Endothelial cell of umbilical vein (primary cell): ENCODE data around the gene PRR5L. TPM values are rescaled to one million over a fixed set of nuclear protein-coding genes. Genes with fewer than 3 reads are reported as not detected.

ENCODE experiments used
- BruUV-seq: library from RNA; stranded (reverse); fragments of 400-500 nt; replicated peaks from 2 replicates; lab custom pipeline; 2021; lab: Mats Ljungman, UMichigan
- CTCF ChIA-PET: fragments of 300-600, 350-600 bp; sonication (Branson Sonifier 250); formaldehyde crosslinking; loops from one replicate; lab custom pipeline; 2021; ENCODE audit warnings: antibody characterized with exemption, inconsistent platforms; lab: Charles Lee
- POLR2A ChIA-PET: fragments of 300-600, 350-600 bp; sonication (Branson Sonifier 250); formaldehyde crosslinking; loops from one replicate; lab custom pipeline; 2021; ENCODE audit warnings: antibody characterized with exemption, inconsistent platforms; lab: Charles Lee
- DNase-seq: peaks from one replicate; pipeline ENCODE4 v3.0.0-alpha.2; 2011; ENCODE audit warnings: low read depth, low spot score
- FAIRE-seq: peaks from 2 replicates; lab custom pipeline; 2011; peaks lifted over from hg19 to GRCh38; lab: Jason Lieb, UNC
- H2AFZ ChIP-seq: 2 replicates; pipeline ENCODE4 v1.6.0; 2012; ENCODE audit warnings: low read depth, low read length, control low read depth, inconsistent platforms
- H3K27ac ChIP-seq: 2 replicates; pipeline ENCODE4 v1.5.1; 2011; ENCODE audit warnings: low read depth, mild to moderate bottlenecking, control low read depth, low read length, moderate library complexity; ENCODE audit not compliant: insufficient read depth
- H3K27me3 ChIP-seq, 2 experiments: 2 replicates each; pipeline versions ENCODE4 v1.6.0 to v1.6.1; 2011; ENCODE audit warnings: low read length in 2 of 2, mixed read lengths in 1 of 2; ENCODE audit not compliant: control insufficient read depth in 2 of 2, insufficient read depth in 2 of 2
- H3K36me3 ChIP-seq, 2 experiments: 2 replicates in 1 of 2; 3 replicates in 1 of 2; pipeline ENCODE4 v1.5.1; 2011; ENCODE audit warnings: low read length in 2 of 2, mild to moderate bottlenecking in 1 of 2, moderate library complexity in 1 of 2; ENCODE audit not compliant: control insufficient read depth in 2 of 2, insufficient read depth in 2 of 2; ENCODE audit errors: extremely low read depth in 1 of 2
- H3K4me1 ChIP-seq: 3 replicates; pipeline ENCODE4 v1.5.1; 2011; ENCODE audit warnings: mild to moderate bottlenecking, low read length; ENCODE audit not compliant: control insufficient read depth, insufficient read depth; ENCODE audit errors: extremely low read depth
- H3K4me2 ChIP-seq: 2 replicates; pipeline ENCODE4 v1.6.1; 2011; ENCODE audit warnings: low read length, control low read depth, mixed read lengths; ENCODE audit not compliant: insufficient read depth
- H3K4me3 ChIP-seq, 3 experiments: fragments of 200-600 bp in 1 of 3; sonication (generic), shearing (Covaris generic) in 1 of 3; replicated peaks in 1 of 3; 2 replicates each; pipeline ENCODE4 v1.5.1; 2011 to 2016; ENCODE audit warnings: control low read depth in 3 of 3, low read length in 3 of 3, mild to moderate bottlenecking in 2 of 3, inconsistent platforms in 1 of 3, low read depth in 1 of 3, moderate library complexity in 1 of 3; ENCODE audit not compliant: insufficient read depth in 1 of 3
- H3K79me2 ChIP-seq: 2 replicates; pipeline ENCODE4 v1.6.0; 2012; ENCODE audit warnings: low read length, inconsistent platforms; ENCODE audit not compliant: control insufficient read depth, insufficient read depth
- H3K9ac ChIP-seq: replicated peaks from 2 replicates; pipeline ENCODE3; 2011; ENCODE audit warnings: low read length, control low read depth; ENCODE audit not compliant: insufficient read depth; ENCODE audit errors: extremely low read depth
- H3K9me1 ChIP-seq: replicated peaks from 3 replicates; pipeline ENCODE4 v1.6.0; 2011; ENCODE audit warnings: mild to moderate bottlenecking, low read length; ENCODE audit not compliant: control insufficient read depth, insufficient read depth; ENCODE audit errors: extremely low read depth
- H3K9me3 ChIP-seq: replicated peaks from 2 replicates; pipeline ENCODE4 v1.5.1; 2012; ENCODE audit warnings: low read length, inconsistent platforms; ENCODE audit not compliant: control insufficient read depth, insufficient read depth
- H4K20me1 ChIP-seq: replicated peaks from 2 replicates; pipeline ENCODE3; 2011; ENCODE audit warnings: mild to moderate bottlenecking, low read length; ENCODE audit not compliant: control insufficient read depth, insufficient read depth; ENCODE audit errors: extremely low read depth
- CTCF ChIP-seq, 2 donors: IDR thresholded peaks; 1 replicate in 1 of 2; 2 replicates in 1 of 2; pipeline ENCODE4 v1.5.1; 2011; ENCODE audit warnings: low read length in 2 of 2, mild to moderate bottlenecking in 2 of 2, moderate library complexity in 2 of 2, control low read depth in 1 of 2, inconsistent platforms in 1 of 2, low read depth in 1 of 2; ENCODE audit not compliant: insufficient read depth in 1 of 2; ENCODE audit errors: extremely low read depth in 1 of 2
- EZH2 ChIP-seq: IDR thresholded peaks from 2 replicates; pipeline ENCODE4 v1.6.1; 2012; ENCODE audit warnings: borderline replicate concordance, low read depth, mild to moderate bottlenecking, moderate library complexity, low read length, inconsistent platforms; ENCODE audit not compliant: severe bottlenecking
- FOS ChIP-seq: IDR thresholded peaks from 2 replicates; pipeline ENCODE4 v1.6.1; 2011; ENCODE audit warnings: mild to moderate bottlenecking, low read length, moderate library complexity, borderline replicate concordance; ENCODE audit not compliant: insufficient read depth
- GATA2 ChIP-seq: IDR thresholded peaks from 2 replicates; pipeline ENCODE4 v1.7.0; 2011; ENCODE audit warnings: low read depth, mild to moderate bottlenecking, moderate library complexity, mixed read lengths, low read length; ENCODE audit not compliant: insufficient read length, insufficient read depth
- JUN ChIP-seq: IDR thresholded peaks from 2 replicates; pipeline ENCODE4 v1.6.1; 2011; ENCODE audit warnings: borderline replicate concordance, low read depth; ENCODE audit not compliant: insufficient read length, insufficient read depth
- MAX ChIP-seq: IDR thresholded peaks from 2 replicates; pipeline ENCODE4 v1.6.1; 2011; ENCODE audit not compliant: insufficient read depth, insufficient read length
- MYC ChIP-seq: IDR thresholded peaks from one replicate; pipeline ENCODE4 v1.6.1; 2011; ENCODE audit warnings: mild to moderate bottlenecking, low read depth, low read length
- POLR2A ChIP-seq: IDR thresholded peaks from 2 replicates; pipeline ENCODE4 v1.6.1; 2012; ENCODE audit warnings: low read depth, mild to moderate bottlenecking, control low read depth, low read length
- POLR2AphosphoS5 ChIP-seq: IDR thresholded peaks from 2 replicates; pipeline ENCODE4 v1.6.1; 2012; ENCODE audit warnings: low read depth, mild to moderate bottlenecking, control low read depth, low read length, moderate library complexity; ENCODE audit not compliant: insufficient read depth
- dilution Hi-C: fragments of 300-500 bp; cut with MboI; formaldehyde crosslinking; loops from one replicate; pipeline ENCODE4 v1.15.0; 2019; ENCODE audit warnings: low sequenced_read_pairs; ENCODE audit not compliant: extremely low pct_ligation_motif_present
- intact Hi-C: fragments of 100-400 bp; cut with micrococcal nuclease; formaldehyde crosslinking; loops from one replicate; pipeline ENCODE4 v1.10.0; 2022
- polyA plus RNA-seq, 4 experiments: library from polyadenylated mRNA; depleted of rRNA in 3 of 4; stranded (reverse) in 3 of 4; unstranded in 1 of 4; fragments of >200 nt; gene quantifications; 2 replicates each; pipeline versions ENCODE4 v1.2.1 to v1.2.3, GENCODE V29; 2011 to 2012; ENCODE audit warnings: missing spikeins in 1 of 4
- total RNA-seq: library from RNA; stranded (reverse); gene quantifications from 2 replicates; pipeline ENCODE4 v1.2.3, GENCODE V29; 2021

PRR5L gene
- total and polyA plus RNA-seq, 2 donors (not counting 3 experiments of a cell fraction or from before 2014, with no cell fraction given): 2.5 to 6.1 TPM

GRCh38 chr11:36251823-36252222 lies 44.3 kb upstream of the PRR5L start:
- dilution Hi-C loops (loop anchor here (25.0 kb wide), 2 partner anchors 440 to 640 kb away; partner anchors contain the start of gene FJX1), intact Hi-C loops (no loop called here)
- no peaks in the 10 kb centered on the region for H3K9me1 ChIP-seq
- no peak for FAIRE-seq
- peaks cover 6 to 13% of the 10 kb centered on the region in 2 experiments for H3K27me3 ChIP-seq
- TF ChIP-seq JUN: no peak
- ChIA-PET POLR2A (no interaction called here), CTCF (interaction anchor here (0.6 to 2.0 kb wide), 4 partner anchors 12 to 764 kb away, joined by 3 to 7 read pairs (median 4); no protein-coding TSS in a partner anchor)
- no peaks in the 10 kb centered on the region for H3K9me3 ChIP-seq
- DNase-seq: no peak
- H3K9ac ChIP-seq: no peak overlapping the region
- H3K4me2 ChIP-seq: no peak overlapping the region
- no peak overlapping the region for H3K4me3 ChIP-seq
- H3K36me3 ChIP-seq: no peaks in the 10 kb centered on the region
- BruUV-seq: no TSS peak
- no peaks in the 10 kb centered on the region for H3K79me2 ChIP-seq
- no peaks in the 10 kb centered on the region for H3K4me1 ChIP-seq
- no peaks in the 10 kb centered on the region for H4K20me1 ChIP-seq
- no peak overlapping the region for H3K27ac ChIP-seq
- H2AFZ ChIP-seq: no peak overlapping the region

GRCh38 chr11:36253238-36253637 lies 42.9 kb upstream of the PRR5L start:
- Histone ChIP-seq H3K9me1 (no peaks in the 10 kb centered on the region), H3K79me2 (no peaks in the 10 kb centered on the region), H3K9me3 (no peaks in the 10 kb centered on the region), H3K4me2 (no peak overlapping the region), H2AFZ (no peak overlapping the region), H3K27ac (no peak overlapping the region), H3K9ac (no peak overlapping the region), H3K4me1 (no peaks in the 10 kb centered on the region), H4K20me1 (no peaks in the 10 kb centered on the region), H3K36me3 (no peaks in the 10 kb centered on the region), H3K27me3 (peaks cover 6 to 10% of the 10 kb centered on the region in 2 experiments), H3K4me3 (no peak overlapping the region)
- POLR2A ChIA-PET: no interaction called here
- FAIRE-seq: no peak
- intact Hi-C loops: no loop called here
- no peak for DNase-seq
- no peak for TF ChIP-seq MAX
- no peak for TF ChIP-seq JUN
- no peak for TF ChIP-seq MYC
- no peak for TF ChIP-seq FOS
- TF ChIP-seq POLR2AphosphoS5: no peak
- TF ChIP-seq EZH2: no peak
- TF ChIP-seq CTCF (IDR thresholded peaks at IDR 0.05; ENCODE audit: extremely low read depth in 1 of 2, insufficient read depth in 1 of 2, low read depth in 1 of 2, low read length in 2 of 2): no peak
- TF ChIP-seq GATA2: no peak
- no peak for TF ChIP-seq POLR2A
- dilution Hi-C loops: loop anchor here (25.0 kb wide), 2 partner anchors 441 to 641 kb away; partner anchors contain the start of gene FJX1
- no TSS peak for BruUV-seq
- CTCF ChIA-PET: interaction anchor here (0.7 to 2.0 kb wide), 2 partner anchors 142 to 431 kb away, joined by 3 to 7 read pairs; no protein-coding TSS in a partner anchor
